ENCODE results near the gene GPR17.

GPR17 gene

DNA sequence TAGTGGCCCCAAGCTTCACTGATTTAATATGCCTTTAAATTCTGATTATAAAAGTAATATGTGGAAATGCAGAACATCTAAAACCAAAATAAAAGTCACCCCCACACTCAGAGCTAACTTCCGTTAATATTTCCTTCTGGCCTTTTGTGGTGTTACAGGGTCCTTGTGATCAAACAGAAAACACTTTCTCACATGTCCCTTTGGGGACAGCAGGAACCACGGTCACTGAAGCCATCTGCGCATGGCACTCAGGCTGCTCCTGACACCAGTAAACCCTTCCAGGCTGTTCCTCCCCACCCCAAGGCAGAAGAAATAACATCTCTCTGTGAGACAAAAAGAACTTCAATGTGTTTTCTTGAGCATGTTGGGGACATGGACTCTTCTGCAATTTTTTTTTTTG is 25.1 kb upstream of the GPR17 start:
- peak overlapping the region in 2 of 11 experiments; percentile 40 to 47; a peak in 3 of 22 replicates for H3K9ac ChIP-seq
- peak overlapping the region; percentile 39 to 99 (median 87) for H3K4me2 ChIP-seq
- peaks cover 0 to 16% (median 0%) of the 10 kb centered on the region in 11 experiments; a peak in 5 of 22 replicates for H4K20me1 ChIP-seq
- peak overlapping the region in 2 of 10 experiments; percentile 8 to 41; a peak in 2 of 20 replicates for H3K4me3 ChIP-seq
- peaks cover 0 to 9% (median 0%) of the 10 kb centered on the region in 11 experiments; a peak in 3 of 22 replicates for H3K9me3 ChIP-seq (replicated peaks in 1 of 11)
- TF ChIP-seq Cebpa-rat (IDR thresholded peaks at IDR 0.05) = no peak
- H3K4me1 ChIP-seq = peaks cover 40 to 97% (median 82%) of the 10 kb centered on the region in 10 experiments
- H3K27ac ChIP-seq = peak overlapping the region in 2 of 11 experiments; percentile 27 to 37; a peak in 1 of 22 replicates
- H3K27me3 ChIP-seq = peaks cover 0 to 35% (median 0%) of the 10 kb centered on the region in 11 experiments; a peak in 7 of 22 replicates
- H3K36me3 ChIP-seq = no peaks in the 10 kb centered on the region

DNA sequence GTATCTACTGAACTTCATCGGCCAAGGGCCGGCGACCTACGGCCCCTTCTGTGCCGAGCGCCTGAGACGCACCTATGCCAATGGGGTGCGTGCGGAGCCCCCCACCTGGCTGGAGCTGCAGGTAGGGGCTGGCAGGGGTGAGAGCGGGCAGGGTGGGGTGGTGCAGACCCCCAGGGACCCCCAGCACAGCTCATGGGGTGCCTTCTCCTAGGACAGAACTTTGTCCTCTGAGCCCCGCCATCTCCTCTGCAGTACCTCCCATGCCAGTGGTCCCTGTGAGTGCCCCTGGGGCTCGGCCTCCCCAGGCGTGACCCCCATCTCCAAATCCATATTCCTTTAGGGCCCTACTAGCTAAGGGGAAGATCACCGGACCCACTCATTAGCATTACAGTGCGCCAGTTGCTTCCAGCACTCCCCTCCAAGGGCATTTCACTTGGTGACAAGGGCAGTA is 23.9 kb upstream of the GPR17 start:
- Histone ChIP-seq H3K27me3 (peaks cover 0 to 35% (median 0%) of the 10 kb centered on the region in 11 experiments; a peak in 7 of 22 replicates), H3K36me3 (no peaks in the 10 kb centered on the region), H3K4me2 (peak overlapping the region in 9 of 11 experiments; percentile 66 to 99 (median 89); a peak in 16 of 22 replicates), H3K4me1 (peaks cover 47 to 97% (median 82%) of the 10 kb centered on the region in 10 experiments), H4K20me1 (peaks cover 0 to 23% (median 0%) of the 10 kb centered on the region in 11 experiments; a peak in 6 of 22 replicates), H3K27ac (no peak overlapping the region), H3K9me3 (replicated peaks in 1 of 11) (peaks cover 0 to 9% (median 0%) of the 10 kb centered on the region in 11 experiments; a peak in 3 of 22 replicates), H3K9ac (no peak overlapping the region), H3K4me3 (no peak overlapping the region)
- no peak for TF ChIP-seq Cebpa-rat (IDR thresholded peaks at IDR 0.05)

DNA sequence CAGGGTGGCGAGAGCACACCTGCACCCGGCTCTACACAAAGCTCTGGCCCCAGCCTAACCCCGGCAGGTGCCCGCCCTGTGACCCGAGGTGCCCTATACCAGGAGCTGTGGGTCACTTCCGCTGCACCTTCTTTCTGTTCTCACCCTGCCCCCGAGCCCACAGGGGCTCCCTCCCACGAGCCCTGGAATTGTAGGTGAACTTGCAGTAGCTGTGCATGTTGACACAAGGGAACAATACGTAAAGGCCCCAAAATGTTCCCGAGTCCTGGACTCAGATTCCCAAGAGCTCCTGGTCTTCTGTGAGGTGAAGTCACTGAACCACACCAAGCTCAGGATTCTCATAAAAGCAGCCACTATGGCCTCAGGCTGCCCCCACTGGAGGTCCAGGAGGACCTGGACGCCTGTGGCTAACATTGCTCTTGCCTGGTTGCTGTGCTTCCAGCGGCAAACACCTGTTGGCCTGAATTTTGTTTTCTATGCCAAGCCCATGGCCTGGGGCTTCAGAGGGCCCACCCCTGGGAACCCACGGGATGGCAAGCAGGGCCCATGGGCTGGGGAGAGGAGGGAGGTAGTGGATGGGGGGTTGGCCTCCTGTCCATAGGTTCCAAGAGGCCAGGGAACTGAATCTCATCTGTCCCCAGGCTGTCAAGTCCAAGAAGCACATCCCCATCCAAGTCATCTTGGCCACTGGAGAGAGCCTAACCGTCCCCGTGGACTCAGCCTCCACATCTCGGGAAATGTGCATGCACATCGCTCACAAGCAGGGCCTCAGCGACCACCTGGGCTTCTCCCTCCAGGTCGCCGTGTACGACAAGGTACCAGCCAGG is 23.2 kb upstream of the GPR17 start:
- no peak for TF ChIP-seq Cebpa-rat (IDR thresholded peaks at IDR 0.05)
- Histone ChIP-seq H3K4me3 (no peak overlapping the region), H3K27me3 (peaks cover 0 to 40% (median 0%) of the 10 kb centered on the region in 11 experiments; a peak in 7 of 22 replicates), H3K4me1 (peaks cover 48 to 97% (median 85%) of the 10 kb centered on the region in 10 experiments), H4K20me1 (peaks cover 0 to 23% (median 0%) of the 10 kb centered on the region in 11 experiments; a peak in 6 of 22 replicates), H3K9me3 (replicated peaks in 1 of 11) (peaks cover 0 to 8% (median 0%) of the 10 kb centered on the region in 11 experiments; a peak in 3 of 22 replicates), H3K9ac (no peak overlapping the region), H3K36me3 (no peaks in the 10 kb centered on the region), H3K27ac (no peak overlapping the region), H3K4me2 (peak overlapping the region in 9 of 11 experiments; percentile 84 to 99 (median 92); a peak in 18 of 22 replicates)

DNA sequence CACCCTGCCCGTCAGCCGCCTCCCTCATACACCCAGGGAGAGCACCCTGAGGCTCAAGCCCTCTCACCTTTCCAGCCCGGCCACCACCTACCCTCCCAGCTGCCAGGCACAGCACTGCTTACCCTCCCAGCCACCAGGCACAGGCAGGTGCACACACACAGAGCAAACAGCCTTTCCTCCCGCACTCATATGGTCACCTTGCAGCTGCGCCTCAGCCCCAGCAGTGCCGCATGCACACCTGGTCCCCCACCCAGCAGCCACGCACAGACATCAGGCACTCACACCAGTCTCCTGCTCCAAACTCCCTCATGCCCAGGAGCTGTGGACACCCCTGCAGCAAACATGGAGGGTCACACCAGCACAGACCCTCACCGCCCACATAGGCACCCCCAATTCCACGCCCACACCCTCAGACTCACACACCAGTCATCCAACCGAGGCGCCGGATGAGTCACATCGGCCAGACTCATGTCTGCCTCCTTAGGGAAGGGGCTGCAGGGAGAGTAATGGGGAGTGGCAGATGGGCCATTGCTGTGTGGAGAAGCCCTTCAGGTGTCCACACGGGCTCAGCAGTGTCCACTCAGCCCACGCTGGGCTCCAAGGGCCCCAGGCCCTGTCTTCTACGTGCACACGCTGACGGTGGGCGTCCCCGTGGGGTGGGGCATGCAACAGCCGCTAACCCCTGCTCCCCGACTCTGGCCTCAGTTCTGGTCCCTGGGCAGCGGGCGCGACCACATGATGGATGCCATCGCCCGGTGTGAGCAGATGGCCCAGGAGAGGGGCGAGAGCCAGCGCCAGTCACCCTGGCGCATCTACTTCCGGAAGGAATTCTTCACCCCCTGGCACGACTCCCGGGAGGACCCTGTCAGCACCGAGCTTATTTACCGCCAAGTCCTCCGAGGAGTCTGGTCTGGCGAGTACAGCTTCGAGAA is 22.3 kb upstream of the GPR17 start:
- Histone ChIP-seq H3K4me1 (peaks cover 48 to 96% (median 92%) of the 10 kb centered on the region in 10 experiments), H3K27ac (no peak overlapping the region), H3K4me3 (no peak overlapping the region; a peak in 1 of 20 replicates), H3K4me2 (peak overlapping the region; percentile 9 to 99 (median 89); a peak in 20 of 22 replicates), H4K20me1 (peaks cover 0 to 23% (median 0%) of the 10 kb centered on the region in 11 experiments; a peak in 6 of 22 replicates), H3K9ac (0 out of 22 replicates have a peak overlapping the region, but pooled peaks of 1 of the 11 experiments have one; percentile 36), H3K9me3 (replicated peaks in 1 of 11) (no peaks in the 10 kb centered on the region), H3K27me3 (peaks cover 0 to 41% (median 0%) of the 10 kb centered on the region in 11 experiments; a peak in 7 of 22 replicates), H3K36me3 (no peaks in the 10 kb centered on the region)
- TF ChIP-seq Cebpa-rat (IDR thresholded peaks at IDR 0.05) = no peak

DNA sequence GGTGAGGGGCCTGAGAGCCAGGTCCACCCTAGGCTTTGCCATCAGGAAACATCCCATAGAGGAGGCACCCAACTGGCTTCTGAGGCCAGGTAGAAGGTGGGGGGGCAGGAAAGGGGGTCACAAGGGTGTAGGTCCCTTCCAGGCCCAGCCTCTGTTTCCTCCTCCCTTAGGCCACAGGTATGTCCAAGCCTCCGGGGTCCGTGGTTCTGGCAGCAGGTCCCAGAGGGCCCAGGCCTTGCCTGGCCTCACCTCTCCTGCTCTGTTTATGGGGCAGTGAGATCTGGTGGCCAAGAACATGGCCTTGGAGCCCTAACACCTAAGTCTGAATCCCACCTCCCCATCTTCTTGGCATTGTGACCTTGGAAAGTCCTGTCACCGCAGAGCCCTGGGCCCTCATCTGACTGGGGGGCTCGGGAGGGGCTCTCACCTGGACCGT is 21.6 kb upstream of the GPR17 start:
- Histone ChIP-seq H3K4me2 (peak overlapping the region in 10 of 11 experiments; percentile 41 to 99 (median 90); a peak in 19 of 22 replicates), H3K27ac (no peak overlapping the region), H3K9ac (0 out of 22 replicates have a peak overlapping the region, but pooled peaks of 1 of the 11 experiments have one; percentile 36), H4K20me1 (peaks cover 0 to 23% (median 0%) of the 10 kb centered on the region in 11 experiments; a peak in 6 of 22 replicates), H3K36me3 (no peaks in the 10 kb centered on the region), H3K27me3 (peaks cover 0 to 41% (median 0%) of the 10 kb centered on the region in 11 experiments; a peak in 7 of 22 replicates), H3K9me3 (replicated peaks in 1 of 11) (no peaks in the 10 kb centered on the region), H3K4me1 (peaks cover 48 to 99% (median 98%) of the 10 kb centered on the region in 10 experiments), H3K4me3 (no peak overlapping the region; a peak in 1 of 20 replicates)
- TF ChIP-seq Cebpa-rat (IDR thresholded peaks at IDR 0.05) = no peak

DNA sequence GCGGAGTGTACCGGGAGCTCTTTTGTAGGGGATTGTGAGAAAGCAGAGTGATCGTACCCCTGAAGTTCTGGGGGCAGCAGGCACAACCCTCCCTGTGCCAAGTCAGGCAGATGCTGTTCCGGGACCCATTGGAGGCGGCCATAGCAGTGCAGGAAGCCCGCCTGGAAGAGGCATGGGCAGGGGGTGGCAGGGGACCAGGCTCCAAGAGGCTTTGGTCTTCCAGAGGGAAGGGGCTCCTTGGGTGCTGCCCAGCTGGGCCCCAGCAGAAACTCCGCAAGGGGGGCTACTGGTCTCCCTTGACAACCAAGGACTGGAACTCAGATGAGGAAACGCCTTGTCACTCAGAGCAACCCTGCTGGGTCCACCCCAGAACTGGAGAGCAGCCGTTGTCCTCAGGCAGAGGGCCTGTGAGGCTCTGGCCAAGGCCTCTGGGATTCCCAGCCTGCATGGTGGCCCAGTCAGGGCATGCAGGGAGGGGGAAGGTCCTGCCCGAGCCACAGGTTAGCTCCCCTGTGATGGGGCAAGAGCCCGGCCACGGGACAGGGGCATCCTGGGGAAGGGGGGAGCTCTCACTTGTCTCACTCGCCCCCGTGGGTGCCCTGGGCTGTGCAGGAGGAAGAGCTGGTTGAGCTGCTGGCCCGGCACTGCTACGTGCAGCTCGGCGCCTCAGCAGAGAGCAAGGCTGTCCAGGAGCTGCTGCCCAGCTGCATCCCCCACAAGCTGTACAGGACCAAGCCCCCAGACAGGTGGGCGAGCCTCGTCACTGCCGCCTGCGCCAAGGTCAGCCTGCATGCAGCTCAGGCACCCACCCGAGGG is 21.0 kb upstream of the GPR17 start:
- Histone ChIP-seq H3K4me2 (peak overlapping the region; percentile 16 to 99 (median 89); a peak in 21 of 22 replicates), H3K9ac (peak overlapping the region in 4 of 11 experiments; percentile 34 to 52 (median 42); a peak in 5 of 22 replicates), H3K27ac (peak overlapping the region in 1 of 11 experiments; percentile 29; a peak in 3 of 22 replicates), H3K4me1 (peaks cover 49 to 99% (median 98%) of the 10 kb centered on the region in 10 experiments), H3K36me3 (no peaks in the 10 kb centered on the region), H3K27me3 (peaks cover 0 to 41% (median 0%) of the 10 kb centered on the region in 11 experiments; a peak in 7 of 22 replicates), H3K4me3 (peak overlapping the region in 1 of 10 experiments; percentile 43; a peak in 1 of 20 replicates), H4K20me1 (peaks cover 0 to 23% (median 0%) of the 10 kb centered on the region in 11 experiments; a peak in 6 of 22 replicates), H3K9me3 (replicated peaks in 1 of 11) (no peaks in the 10 kb centered on the region)
- TF ChIP-seq Cebpa-rat (IDR thresholded peaks at IDR 0.05) = no peak

DNA sequence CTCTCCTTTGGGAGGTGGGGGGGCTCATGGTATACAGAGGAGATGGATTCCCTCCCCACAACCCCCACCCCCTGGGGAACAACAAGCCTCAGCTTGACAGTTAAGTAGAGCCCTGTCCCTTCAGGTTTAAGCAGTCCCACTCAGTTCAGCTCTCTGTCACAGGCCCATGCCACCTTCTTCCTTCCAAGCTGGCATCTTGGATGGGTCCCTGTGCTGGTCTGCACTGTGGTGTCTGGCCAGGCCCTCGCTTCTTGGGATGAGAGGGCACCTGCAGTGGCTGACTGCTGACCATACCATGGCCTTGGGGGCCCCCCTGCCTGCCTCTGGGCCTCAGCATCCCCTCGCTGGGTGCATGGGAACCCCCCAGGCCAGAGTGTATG is 20.4 kb upstream of the GPR17 start:
- peaks cover 50 to 99% (median 98%) of the 10 kb centered on the region in 10 experiments for H3K4me1 ChIP-seq
- H3K9me3 ChIP-seq (replicated peaks in 1 of 11) = no peaks in the 10 kb centered on the region
- peak overlapping the region in 1 of 11 experiments; percentile 34; a peak in 2 of 22 replicates for H3K27ac ChIP-seq
- peaks cover 0 to 23% (median 0%) of the 10 kb centered on the region in 11 experiments; a peak in 6 of 22 replicates for H4K20me1 ChIP-seq
- H3K36me3 ChIP-seq = no peaks in the 10 kb centered on the region
- peaks cover 0 to 41% (median 0%) of the 10 kb centered on the region in 11 experiments; a peak in 7 of 22 replicates for H3K27me3 ChIP-seq
- H3K9ac ChIP-seq = peak overlapping the region in 4 of 11 experiments; percentile 21 to 49 (median 35); a peak in 3 of 22 replicates
- H3K4me2 ChIP-seq = peak overlapping the region; percentile 73 to 99 (median 89)
- peak overlapping the region in 2 of 10 experiments; percentile 34 to 43; a peak in 2 of 20 replicates for H3K4me3 ChIP-seq
- no peak for TF ChIP-seq Cebpa-rat (IDR thresholded peaks at IDR 0.05)
